ENCODE data around the gene F2RL2. TPM values are rescaled to one million over a fixed set of nuclear protein-coding genes. Genes with fewer than 3 reads are reported as not detected.
A peak's percentile ranks its signal among the peaks of the same experiment; 100 is the strongest.
"Not testable (repeated sequence)": the region's sequence is repeated elsewhere in the genome, so short reads cannot be mapped to it uniquely, and the experiment has no call there.

F2RL2 gene
- total RNA-seq, 1 experiment from 2014 or later = not detected

DNA sequence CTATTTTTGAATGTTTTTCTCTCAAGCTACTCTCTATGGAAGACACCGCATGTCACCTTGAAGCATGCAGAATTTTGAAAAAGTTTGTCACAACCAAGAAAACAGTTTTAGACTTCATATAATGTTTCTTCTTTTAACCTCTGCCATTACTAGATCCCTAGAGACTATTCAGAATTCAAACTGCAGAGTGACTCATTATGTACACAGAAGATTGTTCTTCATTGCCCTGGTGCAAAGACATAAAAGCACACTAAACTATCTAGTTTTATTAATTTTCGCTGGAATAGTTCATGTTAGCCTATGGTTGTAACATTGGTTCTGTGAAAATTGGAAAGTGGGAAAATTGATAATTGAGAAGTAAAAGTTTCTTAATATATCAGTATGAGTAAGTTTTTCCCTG lies 18.4 kb downstream of the F2RL2 start:
- peaks cover 19% of the 10 kb centered on the region for H3K4me1 Mint-ChIP-seq (ENCODE audit: low read depth, unreplicated experiment)
- BruUV-seq (replicated peaks) = no TSS peak
- no peak overlapping the region for H3K27ac Mint-ChIP-seq (ENCODE audit: unreplicated experiment)
- H3K9me3 Mint-ChIP-seq (ENCODE audit: low read depth, unreplicated experiment) = no peaks in the 10 kb centered on the region
- intact Hi-C loops (cut with micrococcal nuclease; ENCODE audit: unreplicated experiment) = no loop called here
- no peaks in the 10 kb centered on the region for H3K36me3 Mint-ChIP-seq (ENCODE audit: insufficient read depth, unreplicated experiment)
- H3K4me3 Mint-ChIP-seq (ENCODE audit: low read depth, unreplicated experiment) = no peak overlapping the region
- no peak for TF ChIP-seq CTCF (IDR thresholded peaks at IDR 0.05; ENCODE audit: unreplicated experiment)
- CTCF ChIA-PET = interaction anchor here (1.0 kb wide), 1 partner anchor 170 kb away, joined by 3 read pairs; no protein-coding TSS in a partner anchor
- DNase-seq = no peak
- H3K27me3 Mint-ChIP-seq (ENCODE audit: unreplicated experiment) = no peaks in the 10 kb centered on the region

DNA sequence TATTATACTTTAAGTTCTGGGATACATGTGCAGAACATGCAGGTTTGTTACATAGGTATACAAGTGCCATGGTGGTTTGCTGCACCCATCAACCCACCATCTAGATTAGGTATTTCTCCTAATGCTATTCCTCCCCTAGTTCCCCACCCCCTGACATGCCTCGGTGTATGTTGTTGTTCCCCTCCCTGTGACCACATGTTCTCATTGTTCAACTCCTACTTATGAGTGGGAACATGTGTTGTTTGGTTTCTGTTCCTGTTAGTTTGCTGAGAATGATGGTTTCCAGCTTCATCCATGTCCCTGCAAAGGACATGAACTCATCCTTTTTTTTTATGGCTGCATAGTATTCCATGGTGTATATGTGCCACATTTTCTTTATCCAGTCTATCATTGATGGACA lies 19.2 kb downstream of the F2RL2 start:
- DNase-seq; BruUV-seq (replicated peaks); H3K9me3 Mint-ChIP-seq (ENCODE audit: low read depth, unreplicated experiment); H3K27me3 Mint-ChIP-seq (ENCODE audit: unreplicated experiment); H3K4me3 Mint-ChIP-seq (ENCODE audit: low read depth, unreplicated experiment); intact Hi-C loops (cut with micrococcal nuclease; ENCODE audit: unreplicated experiment); H3K36me3 Mint-ChIP-seq (ENCODE audit: insufficient read depth, unreplicated experiment); H3K27ac Mint-ChIP-seq (ENCODE audit: unreplicated experiment): not testable (repeated sequence)
- CTCF ChIA-PET = interaction anchor here (0.6 to 1.0 kb wide), 2 partner anchors 31 to 171 kb away, joined by 3 read pairs; no protein-coding TSS in a partner anchor
- peaks cover 19% of the 10 kb centered on the region for H3K4me1 Mint-ChIP-seq (ENCODE audit: low read depth, unreplicated experiment)

DNA sequence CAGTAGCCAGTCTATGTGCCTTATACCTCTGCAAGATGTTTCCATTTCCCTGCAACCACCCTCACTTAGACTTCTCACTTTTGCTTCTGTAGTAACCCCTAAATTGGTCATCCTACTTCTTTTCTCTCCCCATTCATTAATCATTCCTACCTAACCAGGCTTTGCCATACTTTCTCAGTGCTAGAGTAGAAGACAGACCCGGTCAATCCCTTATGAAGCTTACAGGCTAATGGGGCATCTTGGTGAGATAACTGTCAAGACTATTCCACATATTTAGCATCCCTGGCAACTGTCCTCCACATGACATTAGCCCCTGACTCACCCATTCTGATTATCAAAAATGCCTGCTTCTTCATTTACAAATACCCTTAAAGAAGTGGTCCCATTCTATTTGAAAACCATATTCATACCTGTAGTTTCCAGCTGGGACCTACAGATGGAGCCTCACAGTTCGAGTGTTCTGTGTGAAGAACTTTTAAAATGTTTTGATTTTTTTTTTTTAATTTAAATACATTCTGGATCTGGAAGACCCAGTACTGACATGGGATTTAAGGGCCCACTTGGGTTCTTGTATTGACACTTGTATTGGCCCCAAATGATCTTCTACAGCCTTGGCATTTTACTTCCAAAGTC lies 21.0 kb downstream of the F2RL2 start:
- Mint-ChIP-seq H3K4me1 (ENCODE audit: low read depth, unreplicated experiment) (peaks cover 19% of the 10 kb centered on the region), H3K27me3 (ENCODE audit: unreplicated experiment) (no peaks in the 10 kb centered on the region), H3K27ac (ENCODE audit: unreplicated experiment) (no peak overlapping the region), H3K9me3 (ENCODE audit: low read depth, unreplicated experiment) (no peaks in the 10 kb centered on the region), H3K36me3 (ENCODE audit: insufficient read depth, unreplicated experiment) (no peaks in the 10 kb centered on the region), H3K4me3 (ENCODE audit: low read depth, unreplicated experiment) (no peak overlapping the region)
- no TSS peak for BruUV-seq (replicated peaks)
- peak; percentile 39 for TF ChIP-seq CTCF (IDR thresholded peaks at IDR 0.05; ENCODE audit: unreplicated experiment)
- CTCF ChIA-PET = interaction anchor here (0.6 to 4.0 kb wide), 9 partner anchors 38 to 433 kb away, joined by 3 to 106 read pairs (median 3); partner anchors contain the start of gene AGGF1
- no peak for DNase-seq
- intact Hi-C loops (cut with micrococcal nuclease; ENCODE audit: unreplicated experiment) = no loop called here

DNA sequence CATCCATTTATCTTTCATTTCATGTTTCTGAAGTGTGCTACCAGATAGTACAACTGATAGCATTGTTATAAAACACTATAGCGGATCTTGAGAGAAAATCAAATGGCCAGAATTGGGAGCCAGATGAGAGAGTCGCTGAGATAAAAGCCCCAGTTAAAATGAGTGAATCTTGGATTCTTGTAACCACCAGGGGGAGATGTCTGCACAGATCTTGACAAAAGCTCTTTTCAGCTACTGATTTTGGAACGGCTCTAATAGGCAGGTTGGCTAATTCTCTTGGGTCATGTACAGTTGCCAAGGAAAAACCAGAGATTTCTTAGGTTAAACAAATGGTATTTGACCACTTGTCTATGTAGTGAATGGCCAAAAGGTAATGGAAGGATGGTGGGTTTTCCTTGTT lies 21.7 kb downstream of the F2RL2 start:
- H3K4me3 Mint-ChIP-seq (ENCODE audit: low read depth, unreplicated experiment) = no peak overlapping the region
- peak; percentile 64 for TF ChIP-seq CTCF (IDR thresholded peaks at IDR 0.05; ENCODE audit: unreplicated experiment)
- BruUV-seq (replicated peaks) = no TSS peak
- no peaks in the 10 kb centered on the region for H3K9me3 Mint-ChIP-seq (ENCODE audit: low read depth, unreplicated experiment)
- intact Hi-C loops (cut with micrococcal nuclease; ENCODE audit: unreplicated experiment) = loop anchor here (1.0 to 2.0 kb wide), 4 partner anchors 40 to 415 kb away; no protein-coding TSS in a partner anchor
- CTCF ChIA-PET = interaction anchor here (0.6 to 4.0 kb wide), 9 partner anchors 39 to 434 kb away, joined by 3 to 106 read pairs (median 3); partner anchors contain the start of gene AGGF1
- H3K36me3 Mint-ChIP-seq (ENCODE audit: insufficient read depth, unreplicated experiment) = no peaks in the 10 kb centered on the region
- H3K27ac Mint-ChIP-seq (ENCODE audit: unreplicated experiment) = no peak overlapping the region
- H3K27me3 Mint-ChIP-seq (ENCODE audit: unreplicated experiment) = no peaks in the 10 kb centered on the region
- peaks cover 19% of the 10 kb centered on the region for H3K4me1 Mint-ChIP-seq (ENCODE audit: low read depth, unreplicated experiment)
- DNase-seq = peak; percentile 57

GRCh38 chr5:76600716-76601115 lies 22.5 kb downstream of the F2RL2 start:
- no peak for TF ChIP-seq CTCF (IDR thresholded peaks at IDR 0.05; ENCODE audit: unreplicated experiment)
- H3K4me3 Mint-ChIP-seq (ENCODE audit: low read depth, unreplicated experiment) = no peak overlapping the region
- no peak for DNase-seq
- intact Hi-C loops (cut with micrococcal nuclease; ENCODE audit: unreplicated experiment) = loop anchor here (1.0 to 2.0 kb wide), 4 partner anchors 41 to 416 kb away; no protein-coding TSS in a partner anchor
- H3K36me3 Mint-ChIP-seq (ENCODE audit: insufficient read depth, unreplicated experiment) = no peaks in the 10 kb centered on the region
- H3K27ac Mint-ChIP-seq (ENCODE audit: unreplicated experiment) = no peak overlapping the region
- no peaks in the 10 kb centered on the region for H3K27me3 Mint-ChIP-seq (ENCODE audit: unreplicated experiment)
- peaks cover 19% of the 10 kb centered on the region for H3K4me1 Mint-ChIP-seq (ENCODE audit: low read depth, unreplicated experiment)
- no TSS peak for BruUV-seq (replicated peaks)
- H3K9me3 Mint-ChIP-seq (ENCODE audit: low read depth, unreplicated experiment) = no peaks in the 10 kb centered on the region
- CTCF ChIA-PET = interaction anchor here (0.5 to 4.0 kb wide), 5 partner anchors 76 to 430 kb away, joined by 3 to 106 read pairs (median 3); partner anchors contain the start of gene AGGF1

All from Calu3 (cell line).